DND-41 (cell line): ENCODE results near the gene HES6.

ENCODE experiments used
- CTCF ChIP-seq: IDR thresholded peaks from 2 replicates; pipeline ENCODE4 v1.5.1; 2012; ENCODE audit warnings: borderline replicate concordance, low read length, moderate library complexity, mild to moderate bottlenecking; ENCODE audit not compliant: poor library complexity, severe bottlenecking; ENCODE audit errors: extremely low read depth
- EZH2 ChIP-seq: IDR thresholded peaks from 3 replicates; pipeline ENCODE4 v1.6.1; 2012; ENCODE audit warnings: borderline replicate concordance, low read depth, mild to moderate bottlenecking, moderate library complexity, low read length, inconsistent platforms; ENCODE audit not compliant: severe bottlenecking

GRCh38 chr2:238269741-238270140 lies 29.9 kb upstream of the HES6 start:
- TF ChIP-seq CTCF (no peak), EZH2 (no peak)
